IMR-90 (cell line): ENCODE results near the gene AKAP6.

Experiments used
- BHLHE40 ChIP-seq: fragments of 150-350 bp; IDR thresholded peaks from 2 replicates; pipeline ENCODE4 v1.6.1; 2016; ENCODE audit warnings: mild to moderate bottlenecking, low read depth, low read length
- CEBPB ChIP-seq: IDR thresholded peaks from 2 replicates; pipeline ENCODE4 v1.6.1; 2012; ENCODE audit warnings: low read depth, low read length, improper control_type of control experiment
- CHD1 ChIP-seq: IDR thresholded peaks from 2 replicates; pipeline ENCODE4 v1.6.1; 2012; ENCODE audit warnings: low read depth, low read length, improper control_type of control experiment
- CTCF ChIP-seq: conservative IDR thresholded peaks from 2 replicates; pipeline ENCODE4 v1.5.1; 2012; ENCODE audit warnings: mild to moderate bottlenecking, low read depth, low read length, improper control_type of control experiment
- FOS ChIP-seq: fragments of 150-350 bp; IDR thresholded peaks from 2 replicates; pipeline ENCODE4 v1.6.1; 2016; ENCODE audit warnings: low read depth, low read length
- MAFK ChIP-seq: IDR thresholded peaks from 2 replicates; pipeline ENCODE4 v1.6.1; 2012; ENCODE audit warnings: low read depth, low read length, improper control_type of control experiment
- MAZ ChIP-seq: IDR thresholded peaks from 2 replicates; pipeline ENCODE4 v1.6.1; 2012; ENCODE audit warnings: low read depth, mild to moderate bottlenecking, low read length, improper control_type of control experiment, moderate library complexity, borderline replicate concordance
- MXI1 ChIP-seq: IDR thresholded peaks from 2 replicates; pipeline ENCODE4 v1.6.1; 2012; ENCODE audit warnings: low read depth, mild to moderate bottlenecking, low read length, moderate library complexity, borderline replicate concordance
- NFE2L2 ChIP-seq: fragments of 150-350 bp; IDR thresholded peaks from 2 replicates; pipeline ENCODE4 v1.6.1; 2016; ENCODE audit warnings: low read depth, mild to moderate bottlenecking, low read length
- POLR2A ChIP-seq: IDR thresholded peaks from 2 replicates; pipeline ENCODE4 v1.6.1; 2012; ENCODE audit warnings: mild to moderate bottlenecking, low read depth, low read length
- RAD21 ChIP-seq: IDR thresholded peaks from 2 replicates; pipeline ENCODE4 v1.6.1; 2012; ENCODE audit warnings: low read length, improper control_type of control experiment
- RCOR1 ChIP-seq: IDR thresholded peaks from 2 replicates; pipeline ENCODE4 v1.6.1; 2012; ENCODE audit warnings: mild to moderate bottlenecking, low read length, improper control_type of control experiment; ENCODE audit not compliant: insufficient replicate concordance
- SMC3 ChIP-seq: fragments of 150-350 bp; IDR thresholded peaks from 2 replicates; pipeline ENCODE4 v1.6.1; 2016; ENCODE audit warnings: low read depth, mild to moderate bottlenecking, antibody characterized with exemption, low read length, moderate library complexity
- USF2 ChIP-seq: fragments of 150-350 bp; IDR thresholded peaks from 2 replicates; pipeline ENCODE4 v1.6.1; 2017; ENCODE audit warnings: mild to moderate bottlenecking, antibody characterized with exemption, low read length, low read depth

GRCh38 chr14:32434180-32434579, 105.1 kb downstream of the AKAP6 start:
- TF ChIP-seq CTCF (no peak), POLR2A (no peak), RCOR1 (no peak), MAFK (no peak), CEBPB (no peak), BHLHE40 (no peak), FOS (no peak), RAD21 (no peak), SMC3 (no peak), MXI1 (no peak), USF2 (no peak), CHD1 (no peak), NFE2L2 (no peak), MAZ (no peak)
